Measurements from ENCODE around the gene BAIAP3.
A peak's percentile ranks its signal among the peaks of the same experiment; 100 is the strongest.

Gene BAIAP3

GRCh38 chr16:1297018-1297696 lies 36.3 kb upstream of the BAIAP3 start:
- POLR2A ChIA-PET = no interaction called here
- TF ChIP-seq TARDBP (IDR thresholded peaks at IDR 0.05) (no peak), LEF1 (IDR thresholded peaks at IDR 0.05; ENCODE audit: borderline replicate concordance) (no peak), ELF4 (IDR thresholded peaks at IDR 0.05) (no peak), SP1 (IDR thresholded peaks at IDR 0.05) (no peak), NFRKB (IDR thresholded peaks at IDR 0.05) (no peak), PKNOX1 (IDR thresholded peaks at IDR 0.05) (no peak), FOXM1 (IDR thresholded peaks at IDR 0.05; ENCODE audit: borderline replicate concordance) (no peak), L3MBTL2 (conservative IDR thresholded peaks at IDR 0.05) (no peak), HDGF (IDR thresholded peaks at IDR 0.05; ENCODE audit: borderline replicate concordance) (no peak), SUZ12 (IDR thresholded peaks at IDR 0.05) (no peak), BHLHE40 (IDR thresholded peaks at IDR 0.05; ENCODE audit: borderline replicate concordance) (no peak), FOXK2 (IDR thresholded peaks at IDR 0.05) (no peak), FOXA1 (IDR thresholded peaks at IDR 0.05) (no peak), CTBP1 (IDR thresholded peaks at IDR 0.05; ENCODE audit: borderline replicate concordance) (no peak), ZNF384 (IDR thresholded peaks at IDR 0.05) (no peak), ARNT (IDR thresholded peaks at IDR 0.05) (no peak)
- no peak for DNase-seq (ENCODE audit: extremely low spot score)
- CTCF ChIA-PET = no interaction called here

DNA sequence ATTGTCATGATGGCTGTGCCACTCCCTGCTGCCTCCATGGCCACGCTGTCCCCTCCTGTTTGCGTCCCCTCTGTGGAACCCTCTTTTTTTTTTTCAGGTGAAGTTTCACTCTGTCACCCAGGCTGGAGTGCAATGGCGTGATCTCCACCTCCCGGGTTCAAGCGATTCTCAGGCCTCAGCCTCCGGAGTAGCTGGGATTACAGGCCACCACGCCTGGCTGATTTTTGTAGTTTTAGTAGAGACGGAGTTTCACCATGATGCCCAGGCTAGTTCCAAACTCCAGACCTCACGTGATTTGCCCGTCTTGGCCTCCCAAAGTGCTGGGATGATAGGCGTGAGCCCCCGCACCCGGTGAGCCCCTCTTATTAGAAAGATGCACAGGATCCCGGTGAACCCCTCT lies 35.0 kb upstream of the BAIAP3 start:
- CTCF ChIA-PET = no interaction called here
- POLR2A ChIA-PET = no interaction called here
- DNase-seq (ENCODE audit: extremely low spot score) = no peak
- no peak for TF ChIP-seq NFRKB (IDR thresholded peaks at IDR 0.05)
- TF ChIP-seq SUZ12 (IDR thresholded peaks at IDR 0.05) = no peak
- TF ChIP-seq ELF4 (IDR thresholded peaks at IDR 0.05) = no peak
- no peak for TF ChIP-seq ARNT (IDR thresholded peaks at IDR 0.05)
- no peak for TF ChIP-seq FOXA1 (IDR thresholded peaks at IDR 0.05)
- no peak for TF ChIP-seq L3MBTL2 (conservative IDR thresholded peaks at IDR 0.05)
- TF ChIP-seq FOXM1 (IDR thresholded peaks at IDR 0.05; ENCODE audit: borderline replicate concordance) = no peak
- TF ChIP-seq FOXK2 (IDR thresholded peaks at IDR 0.05) = no peak
- no peak for TF ChIP-seq ZNF384 (IDR thresholded peaks at IDR 0.05)
- TF ChIP-seq HDGF (IDR thresholded peaks at IDR 0.05; ENCODE audit: borderline replicate concordance) = no peak
- no peak for TF ChIP-seq BHLHE40 (IDR thresholded peaks at IDR 0.05; ENCODE audit: borderline replicate concordance)

DNA sequence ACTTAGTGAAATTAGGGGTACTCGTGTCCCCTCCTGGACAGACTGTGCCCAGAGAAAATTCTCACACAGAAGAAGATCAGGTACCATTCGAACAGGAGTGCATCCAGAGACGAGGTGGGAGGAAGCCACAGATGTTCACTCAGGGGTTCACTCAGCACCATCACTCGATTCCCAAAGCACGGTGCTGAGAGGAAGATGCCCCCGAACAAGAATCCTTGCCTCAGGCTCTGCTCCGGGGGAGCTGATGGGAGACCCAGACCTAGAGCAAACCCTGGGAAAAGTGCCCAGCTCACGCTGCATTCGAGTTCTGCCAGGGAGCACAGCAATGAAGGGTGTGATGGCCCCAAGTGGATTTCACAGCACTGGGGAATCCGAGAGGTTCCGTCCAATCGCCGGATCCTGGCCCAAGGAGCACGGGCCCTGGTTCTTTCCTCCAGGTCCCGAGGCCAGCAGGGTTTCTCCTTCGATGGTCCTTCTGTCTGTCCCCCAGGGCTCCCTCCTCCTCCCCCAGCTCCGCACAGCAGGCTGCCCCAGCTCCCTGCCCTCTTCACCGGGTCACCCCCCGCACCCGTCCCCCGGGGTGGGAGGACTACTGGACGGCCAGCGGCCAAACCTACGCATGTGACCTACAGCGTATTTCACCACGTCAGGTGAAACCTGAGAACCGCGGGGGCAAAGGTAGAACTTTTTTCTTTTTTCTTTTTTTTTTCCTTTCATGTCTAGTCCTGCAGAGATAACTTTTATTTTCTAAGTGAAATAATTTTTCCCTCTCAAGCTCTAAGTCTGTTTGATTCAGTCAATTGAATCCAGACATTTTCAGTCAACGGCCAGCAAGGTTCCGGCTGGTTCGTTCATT lies 34.2 kb upstream of the BAIAP3 start:
- ChIA-PET POLR2A (no interaction called here), CTCF (no interaction called here)
- TF ChIP-seq NFRKB (IDR thresholded peaks at IDR 0.05) (no peak), FOXM1 (IDR thresholded peaks at IDR 0.05; ENCODE audit: borderline replicate concordance) (no peak), BHLHE40 (IDR thresholded peaks at IDR 0.05; ENCODE audit: borderline replicate concordance) (no peak), LEF1 (IDR thresholded peaks at IDR 0.05; ENCODE audit: borderline replicate concordance) (no peak), ELF4 (IDR thresholded peaks at IDR 0.05) (no peak), FOXK2 (IDR thresholded peaks at IDR 0.05) (no peak), ZNF384 (IDR thresholded peaks at IDR 0.05) (no peak), ARNT (IDR thresholded peaks at IDR 0.05) (no peak), FOXA1 (IDR thresholded peaks at IDR 0.05) (no peak), PKNOX1 (IDR thresholded peaks at IDR 0.05) (no peak), L3MBTL2 (conservative IDR thresholded peaks at IDR 0.05) (no peak), HDGF (IDR thresholded peaks at IDR 0.05; ENCODE audit: borderline replicate concordance) (no peak), SUZ12 (IDR thresholded peaks at IDR 0.05) (no peak), CTBP1 (IDR thresholded peaks at IDR 0.05; ENCODE audit: borderline replicate concordance) (no peak), SP1 (IDR thresholded peaks at IDR 0.05) (no peak), TARDBP (IDR thresholded peaks at IDR 0.05) (no peak)
- no peak for DNase-seq (ENCODE audit: extremely low spot score)

GRCh38 chr16:1299868-1300203 lies 33.6 kb upstream of the BAIAP3 start:
- CTCF ChIA-PET = interaction anchor here (0.7 kb wide), 1 partner anchor 30 kb away, joined by 3 read pairs; no protein-coding TSS in a partner anchor
- POLR2A ChIA-PET = no interaction called here
- DNase-seq (ENCODE audit: extremely low spot score) = no peak
- no peak for TF ChIP-seq ARNT (IDR thresholded peaks at IDR 0.05)
- TF ChIP-seq ELF4 (IDR thresholded peaks at IDR 0.05) = no peak
- no peak for TF ChIP-seq FOXK2 (IDR thresholded peaks at IDR 0.05)
- TF ChIP-seq NFRKB (IDR thresholded peaks at IDR 0.05) = no peak
- no peak for TF ChIP-seq HDGF (IDR thresholded peaks at IDR 0.05; ENCODE audit: borderline replicate concordance)
- TF ChIP-seq TARDBP (IDR thresholded peaks at IDR 0.05) = no peak
- TF ChIP-seq BHLHE40 (IDR thresholded peaks at IDR 0.05; ENCODE audit: borderline replicate concordance) = no peak

GRCh38 chr16:1300664-1301476 lies 32.6 kb upstream of the BAIAP3 start:
- no peak for TF ChIP-seq HDGF (IDR thresholded peaks at IDR 0.05; ENCODE audit: borderline replicate concordance)
- peak; percentile 74 for TF ChIP-seq FOXM1 (IDR thresholded peaks at IDR 0.05; ENCODE audit: borderline replicate concordance)
- TF ChIP-seq ARNT (IDR thresholded peaks at IDR 0.05) = no peak
- peak; percentile 89 for DNase-seq (ENCODE audit: extremely low spot score)
- ChIA-PET CTCF (interaction anchor here (0.6 to 1.3 kb wide), 4 partner anchors 11 to 571 kb away, joined by 3 to 6 read pairs (median 3); no protein-coding TSS in a partner anchor), POLR2A (interaction anchor here (1.3 kb wide), 1 partner anchor 11 kb away, joined by 5 read pairs; no protein-coding TSS in a partner anchor)

All from HEK293T (cell line).